GM21528 (cell line): ENCODE data around the gene NTN1.

Source experiments
- ATAC-seq: cut with Tn5 transposase; IDR thresholded peaks from one replicate; pipeline ENCODE4 v1.9.1; 2021; ENCODE audit warnings: mild to moderate bottlenecking, moderate library complexity; ENCODE audit not compliant: unreplicated experiment, low FRiP score

NTN1 gene

DNA sequence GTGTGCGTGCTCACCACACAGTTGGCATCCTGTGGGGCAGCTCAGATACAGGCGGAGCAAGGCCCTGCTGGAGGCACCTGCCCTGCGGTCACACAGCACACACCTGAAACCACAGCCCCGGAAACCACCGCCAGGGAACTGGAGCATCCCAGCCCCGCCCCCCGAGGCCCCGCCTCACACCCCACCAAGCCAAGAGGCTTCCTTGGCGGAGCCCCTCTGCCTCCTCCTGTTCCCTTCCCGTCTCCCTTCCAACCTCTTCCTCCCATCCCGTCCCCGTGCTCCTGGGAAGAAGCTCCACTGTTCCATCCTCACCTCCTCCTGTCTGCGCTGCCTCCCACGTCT, 205.5 kb downstream of the NTN1 start:
- no peak for ATAC-seq

DNA sequence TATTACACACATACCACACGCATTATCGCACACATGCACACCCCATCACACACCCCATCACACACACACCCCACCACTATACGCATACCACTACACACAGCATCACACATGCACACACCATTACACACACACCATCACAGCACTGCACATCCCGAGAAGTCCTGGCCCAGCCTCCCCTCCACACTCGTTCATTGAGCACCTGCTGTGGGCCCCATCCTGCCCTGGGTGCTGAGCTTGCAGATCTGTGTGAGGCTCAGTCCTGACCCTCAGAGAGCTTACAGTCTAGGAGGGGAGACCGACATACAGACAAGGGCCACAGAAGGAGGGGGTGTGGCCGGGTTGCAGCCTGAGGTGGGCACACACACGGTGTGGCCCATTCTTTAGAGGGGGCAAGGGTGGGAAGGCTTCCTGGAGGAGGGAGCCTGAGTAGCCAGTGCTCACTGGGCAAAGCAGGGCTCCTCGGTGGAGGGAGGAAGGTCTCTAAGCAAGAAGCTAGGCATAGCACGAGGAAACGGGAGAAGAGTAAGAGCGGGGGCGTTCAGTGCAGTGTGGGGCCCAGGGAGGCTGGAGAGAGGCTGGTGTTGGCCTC, 206.6 kb downstream of the NTN1 start:
- no peak for ATAC-seq

- ATAC-seq = no peak
Measured at GRCh38 chr17:9228408-9229159, 207.3 kb downstream of the NTN1 start.

- no peak for ATAC-seq
Measured at GRCh38 chr17:9229160-9229825, 208.0 kb downstream of the NTN1 start.

- ATAC-seq = no peak
Measured at GRCh38 chr17:9229826-9230201, 208.5 kb downstream of the NTN1 start.

- ATAC-seq = no peak
Measured at GRCh38 chr17:9230346-9230745, 209.0 kb downstream of the NTN1 start.

- no peak for ATAC-seq
Measured at GRCh38 chr17:9230861-9231260, 209.6 kb downstream of the NTN1 start.

- ATAC-seq = no peak
Measured at GRCh38 chr17:9231449-9232154, 210.3 kb downstream of the NTN1 start.

- ATAC-seq = no peak
Measured at GRCh38 chr17:9232155-9232475, 210.8 kb downstream of the NTN1 start.

DNA sequence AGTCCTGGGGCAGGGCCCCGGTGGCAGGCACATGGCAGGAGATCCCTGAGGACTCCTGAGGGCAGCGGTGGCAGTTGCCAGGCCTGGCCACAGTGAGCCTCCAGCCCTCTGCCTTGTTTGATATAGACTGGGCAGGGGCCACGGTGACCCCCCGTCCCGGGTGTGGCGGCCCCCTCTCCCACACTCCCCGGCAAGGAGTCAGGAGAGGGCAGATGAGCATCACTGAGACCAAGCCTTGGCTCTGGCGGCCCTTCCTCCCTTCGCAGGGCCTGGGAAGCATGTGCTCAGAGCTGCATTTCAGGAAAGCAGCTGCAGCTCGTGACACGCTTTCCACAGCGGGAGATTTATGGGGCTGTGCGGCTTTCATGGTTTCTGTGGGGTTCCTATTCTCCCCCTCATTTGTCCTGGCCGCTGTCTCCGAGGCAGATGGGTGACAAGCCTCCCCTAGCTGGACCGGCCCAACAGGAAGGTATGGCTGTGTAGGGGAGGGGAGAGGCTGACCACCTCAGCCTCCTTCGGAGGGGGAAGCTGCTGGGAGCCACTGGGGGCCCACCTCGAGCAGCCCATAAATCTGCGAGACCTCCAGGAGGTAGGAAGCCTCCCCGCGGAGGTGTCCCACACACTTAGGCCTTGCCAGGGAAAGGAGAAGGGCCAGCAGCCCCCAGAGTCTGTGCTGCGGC, 211.4 kb downstream of the NTN1 start:
- no peak for ATAC-seq

GRCh38 chr17:9233271-9233599, 211.9 kb downstream of the NTN1 start:
- no peak for ATAC-seq

- ATAC-seq = no peak
Measured at GRCh38 chr17:9233761-9234160, 212.5 kb downstream of the NTN1 start.

GRCh38 chr17:9234389-9234945, 213.2 kb downstream of the NTN1 start:
- no peak for ATAC-seq

DNA sequence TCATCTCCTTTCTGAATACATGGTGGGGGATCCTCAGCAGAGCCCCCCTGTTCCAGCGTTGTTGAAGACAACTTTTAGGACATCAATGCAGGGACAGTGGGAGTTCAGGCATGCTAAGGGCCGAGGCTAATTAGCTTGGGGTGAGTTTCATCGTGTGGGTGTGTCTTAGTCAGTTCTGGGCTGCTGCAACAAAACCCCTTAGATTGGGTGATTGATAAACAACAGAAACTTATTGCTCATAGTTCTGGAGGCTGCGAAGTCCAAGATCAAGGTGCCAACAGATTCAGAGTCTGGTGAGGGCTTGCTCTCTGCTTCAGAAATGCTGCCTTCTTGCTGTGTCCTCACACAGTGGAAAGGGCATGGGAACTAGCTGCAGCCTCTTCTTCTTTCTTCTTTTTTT, 214.0 kb downstream of the NTN1 start:
- no peak for ATAC-seq

- ATAC-seq = no peak
Measured at GRCh38 chr17:9236286-9237052, 215.2 kb downstream of the NTN1 start.

DNA sequence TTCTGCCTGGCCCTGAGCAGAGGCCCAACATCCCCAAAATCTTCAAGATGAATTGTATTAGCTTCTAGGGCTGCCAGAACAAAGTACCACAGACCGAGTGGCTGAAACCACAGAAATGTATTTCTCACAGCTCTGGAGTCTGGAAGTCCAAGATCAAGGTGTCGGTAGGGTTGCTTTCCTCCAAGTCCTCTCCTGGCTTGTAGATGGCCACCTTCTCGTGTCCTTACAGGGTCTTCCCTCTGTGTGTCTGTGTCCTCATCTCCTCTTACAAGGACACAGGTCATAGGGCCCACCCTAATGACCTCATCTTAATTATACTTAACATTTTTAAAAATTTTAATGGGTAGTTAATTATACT, 215.7 kb downstream of the NTN1 start:
- no peak for ATAC-seq

GRCh38 chr17:9237661-9238301, 216.5 kb downstream of the NTN1 start:
- ATAC-seq = no peak

DNA sequence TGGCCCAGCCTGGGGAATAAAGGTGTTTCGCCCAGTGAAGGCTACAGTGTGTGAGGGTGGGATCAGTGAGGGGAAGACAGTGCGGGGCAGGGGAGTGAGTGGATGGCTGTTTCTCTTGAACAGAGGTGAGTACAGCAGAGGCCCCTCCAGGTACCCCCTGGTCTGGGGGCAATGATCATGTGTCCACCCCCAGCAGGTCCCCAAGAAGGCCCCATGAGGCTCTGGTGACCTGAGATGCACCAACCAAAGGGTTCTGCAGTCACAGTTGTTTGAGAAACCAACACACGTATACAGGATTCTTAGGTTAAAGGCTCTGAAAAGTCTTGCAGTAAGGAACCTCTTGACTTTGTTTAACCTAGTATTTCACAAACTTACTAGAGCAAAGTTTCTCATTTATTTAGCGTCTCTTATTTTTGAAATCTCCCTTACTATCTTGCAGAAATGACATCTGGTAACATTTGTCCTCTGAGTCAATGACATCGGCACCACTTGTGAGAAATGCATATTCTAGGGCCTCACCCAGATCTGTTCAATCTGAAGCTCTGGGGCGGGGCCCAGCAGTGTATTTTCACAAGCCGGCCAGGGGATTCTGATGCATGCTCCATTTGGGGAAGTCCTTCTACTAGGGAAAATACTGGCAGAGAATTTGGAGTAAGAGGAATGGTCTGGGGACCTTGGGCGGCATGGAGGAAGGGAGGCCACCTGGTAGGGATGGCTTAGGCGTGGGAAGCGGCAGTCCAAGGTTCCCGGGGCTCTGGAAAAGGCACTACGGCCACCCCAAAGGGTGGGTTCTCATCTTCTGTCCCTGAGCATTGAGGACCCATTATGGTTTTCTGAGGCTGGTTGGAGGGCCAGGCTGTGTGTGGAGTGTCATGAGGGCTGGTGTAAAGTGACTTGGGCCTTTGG, 217.3 kb downstream of the NTN1 start:
- ATAC-seq = no peak
